ENCODE data around the gene OR4D2. TPM values are rescaled to one million over a fixed set of nuclear protein-coding genes. Genes with fewer than 3 reads are reported as not detected.
A peak's percentile ranks its signal among the peaks of the same experiment; 100 is the strongest.

The OR4D2 gene
- total and polyA plus RNA-seq, 8 donors, result not detected

DNA sequence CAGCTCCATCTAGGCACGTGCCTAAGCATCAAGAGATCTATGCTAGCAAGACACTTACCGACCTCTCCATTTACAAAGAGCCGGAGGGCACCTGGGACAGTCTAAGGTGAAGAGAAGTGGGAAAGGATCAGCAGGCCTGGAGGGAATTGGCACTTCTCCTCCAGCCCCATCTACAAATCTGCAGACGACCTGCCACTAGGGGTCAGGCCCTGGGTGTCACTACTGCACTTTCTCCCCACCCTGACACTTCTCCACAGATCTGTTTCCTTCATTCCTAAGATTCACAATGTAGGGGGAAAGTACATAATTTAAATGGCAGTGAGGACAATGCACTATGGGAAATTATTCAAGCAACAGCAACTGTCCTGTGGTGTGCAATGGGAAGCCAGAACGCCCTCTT, 44.1 kb downstream of the OR4D2 start:
- ATAC-seq, result no peak
- H3K4me3 ChIP-seq, result no peak overlapping the region
- H3K36me3 ChIP-seq, result peaks cover 0 to 45% (median 0%) of the 10 kb centered on the region in 3 donors
- FAIRE-seq, result no peak
- H3K27me3 ChIP-seq, result no peaks in the 10 kb centered on the region
- 81 to 88% methylated on average over 5 of the region's 5 CpGs for WGBS, 2 donors
- TF ChIP-seq, protein P1, sequence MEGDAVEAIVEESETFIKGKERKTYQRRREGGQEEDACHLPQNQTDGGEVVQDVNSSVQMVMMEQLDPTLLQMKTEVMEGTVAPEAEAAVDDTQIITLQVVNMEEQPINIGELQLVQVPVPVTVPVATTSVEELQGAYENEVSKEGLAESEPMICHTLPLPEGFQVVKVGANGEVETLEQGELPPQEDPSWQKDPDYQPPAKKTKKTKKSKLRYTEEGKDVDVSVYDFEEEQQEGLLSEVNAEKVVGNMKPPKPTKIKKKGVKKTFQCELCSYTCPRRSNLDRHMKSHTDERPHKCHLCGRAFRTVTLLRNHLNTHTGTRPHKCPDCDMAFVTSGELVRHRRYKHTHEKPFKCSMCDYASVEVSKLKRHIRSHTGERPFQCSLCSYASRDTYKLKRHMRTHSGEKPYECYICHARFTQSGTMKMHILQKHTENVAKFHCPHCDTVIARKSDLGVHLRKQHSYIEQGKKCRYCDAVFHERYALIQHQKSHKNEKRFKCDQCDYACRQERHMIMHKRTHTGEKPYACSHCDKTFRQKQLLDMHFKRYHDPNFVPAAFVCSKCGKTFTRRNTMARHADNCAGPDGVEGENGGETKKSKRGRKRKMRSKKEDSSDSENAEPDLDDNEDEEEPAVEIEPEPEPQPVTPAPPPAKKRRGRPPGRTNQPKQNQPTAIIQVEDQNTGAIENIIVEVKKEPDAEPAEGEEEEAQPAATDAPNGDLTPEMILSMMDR (IDR thresholded peaks at IDR 0.05), result no peak
- DNase-seq, result no peak
- H3K27ac ChIP-seq, result no peak overlapping the region
- H3K9me3 ChIP-seq, result no peaks in the 10 kb centered on the region
- no peaks in the 10 kb centered on the region for H3K4me1 ChIP-seq
- intact Hi-C loops (cut with DNase I), result no loop called here

DNA sequence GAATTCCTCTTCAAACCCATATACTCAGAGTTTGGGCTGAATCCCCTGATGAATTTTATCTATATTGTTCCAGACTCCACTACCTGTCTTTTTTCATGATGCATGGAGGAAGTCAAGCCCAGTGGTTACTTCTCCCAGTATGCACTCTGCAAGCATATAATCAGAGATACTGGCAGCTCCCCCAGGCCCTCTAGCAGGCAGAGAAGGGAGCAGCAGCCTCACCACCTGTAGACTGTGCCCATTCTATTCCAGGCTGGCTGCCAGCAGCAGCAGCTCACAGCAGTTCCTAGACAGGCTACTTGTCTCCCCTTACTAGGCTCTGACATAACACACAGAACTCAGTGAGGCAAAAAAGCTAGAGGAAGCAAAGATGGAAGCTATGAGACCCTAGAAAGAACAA, 48.9 kb downstream of the OR4D2 start:
- no peaks in the 10 kb centered on the region for H3K27me3 ChIP-seq
- no peak overlapping the region for H3K4me3 ChIP-seq
- intact Hi-C loops (cut with DNase I), result no loop called here
- H3K4me1 ChIP-seq, result peaks cover 0 to 6% (median 5%) of the 10 kb centered on the region in 3 donors
- TF ChIP-seq, protein P1 (IDR thresholded peaks at IDR 0.05), result no peak
- no peaks in the 10 kb centered on the region for H3K9me3 ChIP-seq
- no peak overlapping the region for H3K27ac ChIP-seq
- H3K36me3 ChIP-seq, result peaks cover 0 to 27% (median 0%) of the 10 kb centered on the region in 3 donors
- DNase-seq (no peak), FAIRE-seq (no peak), ATAC-seq (no peak)

- H3K27me3 ChIP-seq, result no peaks in the 10 kb centered on the region
- H3K9me3 ChIP-seq, result no peaks in the 10 kb centered on the region
- H3K27ac ChIP-seq, result no peak overlapping the region
- H3K4me3 ChIP-seq, result no peak overlapping the region
- TF ChIP-seq, protein P1 (IDR thresholded peaks at IDR 0.05), result no peak
- H3K36me3 ChIP-seq, result peaks cover 0 to 8% (median 0%) of the 10 kb centered on the region in 3 donors
- 82 to 87% methylated on average over 3 of the region's 3 CpGs for WGBS, 2 donors
- intact Hi-C loops (cut with DNase I), result no loop called here
- FAIRE-seq (no peak), ATAC-seq (no peak), DNase-seq (no peak)
- peaks cover 0 to 6% (median 5%) of the 10 kb centered on the region in 3 donors for H3K4me1 ChIP-seq
Observed at GRCh38 chr17:58217766-58218165, 51.0 kb downstream of the OR4D2 start.

DNA sequence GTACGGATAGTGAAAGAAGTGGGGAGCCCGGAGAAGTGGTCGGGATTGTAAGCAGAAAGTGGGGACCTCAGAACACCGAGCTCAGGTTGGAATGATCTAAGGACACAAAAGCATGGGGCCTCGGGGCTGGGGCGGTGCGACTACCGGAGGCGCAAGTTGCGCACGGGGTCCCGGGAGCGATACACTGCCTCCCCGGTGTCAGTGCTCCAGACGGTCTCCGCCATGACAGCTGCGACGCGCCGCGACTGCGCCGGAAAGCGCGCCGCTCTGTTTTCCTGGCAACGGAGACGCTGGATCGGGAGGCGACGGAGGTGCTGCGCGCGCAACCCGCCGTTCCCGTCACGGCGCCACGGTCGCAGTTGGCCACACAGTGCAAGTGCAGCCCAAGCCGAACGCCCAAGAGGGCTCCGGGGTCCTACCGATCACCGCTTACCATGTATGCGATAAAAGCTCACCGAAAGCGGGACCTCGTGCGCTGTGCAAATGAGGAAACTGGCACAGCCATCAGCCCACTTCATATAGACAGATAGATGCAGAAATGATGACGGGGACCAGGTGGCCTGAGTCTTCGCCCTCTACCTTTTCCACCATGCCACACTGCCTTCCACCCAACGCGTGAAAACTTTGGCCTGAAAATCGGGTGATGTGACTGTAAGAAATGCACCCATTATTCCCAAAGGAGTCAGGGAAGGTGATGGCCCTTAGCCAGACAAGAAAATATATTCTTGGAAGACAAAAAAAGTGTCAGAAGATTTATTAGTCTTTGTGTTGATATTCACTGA, 52.4 kb downstream of the OR4D2 start, which contains the start of gene MKS1:
MKS1 (minus strand) TSS at position 249 of the 782 bp plus-strand sequence; CDS start at position 224, 25 bp downstream.
- WGBS, 2 donors, result 1 to 2% methylated on average over 54 to 56 of the region's 56 CpGs

More for the DNA sequence above, 52.4 kb downstream of the OR4D2 start, which contains the start of gene MKS1:
- TF ChIP-seq, protein P1 (IDR thresholded peaks at IDR 0.05), result peak; percentile 63 to 77 (median 70)
- Histone ChIP-seq H3K4me3 (peak within 1 kb of the TSS; percentile 57 to 80 (median 64)), H3K27me3 (no peaks in the 10 kb centered on the region), H3K36me3 (no peaks in the 10 kb centered on the region), H3K4me1 (peaks cover 0 to 6% (median 5%) of the 10 kb centered on the region in 3 donors), H3K9me3 (no peaks in the 10 kb centered on the region), H3K27ac (peak within 1 kb of the TSS; percentile 29 to 77 (median 67))
- intact Hi-C loops (cut with DNase I), result no loop called here
- ATAC-seq (peak; percentile 98 to 100 (median 100)), DNase-seq (peak; percentile 92 to 99 (median 96)), FAIRE-seq (no peak)
